CD4-positive, alpha-beta T cell treated with Interleukin-21 for 1 hour (primary cell): ENCODE results near the gene ANKH.
"Not testable (repeated sequence)": the region's sequence is repeated elsewhere in the genome, so short reads cannot be mapped to it uniquely, and the experiment has no call there.

Experiments
- DNase-seq: peaks from one replicate; pipeline ENCODE4 v3.0.0-alpha.2; 2020

ANKH gene

GRCh38 chr5:14882658-14883580 is 11.3 kb upstream of the ANKH start:
- no peak for DNase-seq

GRCh38 chr5:14881826-14882225 is 10.2 kb upstream of the ANKH start:
- no peak for DNase-seq

- DNase-seq, result no peak
Observed at GRCh38 chr5:14880688-14881087, 9.1 kb upstream of the ANKH start.

- no peak for DNase-seq
Observed at GRCh38 chr5:14879937-14880589, 8.5 kb upstream of the ANKH start.

GRCh38 chr5:14879393-14879792 is 7.8 kb upstream of the ANKH start:
- no peak for DNase-seq

GRCh38 chr5:14878192-14878591 is 6.6 kb upstream of the ANKH start:
- DNase-seq, result not testable (repeated sequence)

GRCh38 chr5:14876095-14876494 is 4.5 kb upstream of the ANKH start:
- no peak for DNase-seq

- no peak for DNase-seq
Observed at GRCh38 chr5:14873790-14874189, 2.2 kb upstream of the ANKH start.

GRCh38 chr5:14873093-14873492 is 1.5 kb upstream of the ANKH start:
- DNase-seq, result peak; percentile 8

GRCh38 chr5:14872070-14872989 is 752 bp upstream of the ANKH start:
- DNase-seq, result peak; percentile 66

GRCh38 chr5:14870337-14871213 is 1.0 kb downstream of the ANKH start:
- DNase-seq, result peak; percentile 84

GRCh38 chr5:14869668-14870164 is 1.9 kb downstream of the ANKH start:
- DNase-seq, result peak; percentile 18

GRCh38 chr5:14869233-14869632 is 2.3 kb downstream of the ANKH start:
- no peak for DNase-seq

GRCh38 chr5:14868771-14869170 is 2.8 kb downstream of the ANKH start:
- DNase-seq, result no peak

GRCh38 chr5:14864181-14864812 is 7.3 kb downstream of the ANKH start:
- no peak for DNase-seq

GRCh38 chr5:14863105-14863504 is 8.5 kb downstream of the ANKH start:
- no peak for DNase-seq

- DNase-seq, result no peak
Observed at GRCh38 chr5:14861123-14861765, 10.3 kb downstream of the ANKH start.

GRCh38 chr5:14859980-14860379 is 11.6 kb downstream of the ANKH start:
- no peak for DNase-seq

- DNase-seq, result no peak
Observed at GRCh38 chr5:14859150-14859549, 12.4 kb downstream of the ANKH start.

- DNase-seq, result no peak
Observed at GRCh38 chr5:14855366-14855765, 16.2 kb downstream of the ANKH start.

GRCh38 chr5:14854799-14855198 is 16.8 kb downstream of the ANKH start:
- DNase-seq, result no peak
